Lower lobe of right lung (tissue), 2 donors: ENCODE data around the gene ARPC5L. TPM values are rescaled to one million over a fixed set of nuclear protein-coding genes. Genes with fewer than 3 reads are reported as not detected.

ENCODE experiments used
- ATAC-seq, 2 donors: fragments of 200-7000 bp; cut with Tn5 transposase; one replicate each; pipeline ENCODE4 v1.9.1; 2020 to 2022; ENCODE audit warnings: mild to moderate bottlenecking in 2 of 2, moderate library complexity in 2 of 2
- DNase-seq: peaks from one replicate; pipeline ENCODE4 v3.0.0-alpha.2; 2020
- H3K27ac ChIP-seq: fragments of 200-600 bp; one replicate; pipeline ENCODE4 v1.8.0; 2022
- H3K27me3 ChIP-seq: fragments of 200-600 bp; one replicate; pipeline ENCODE4 v1.8.0; 2022; ENCODE audit warnings: low read depth
- H3K36me3 ChIP-seq: fragments of 200-600 bp; one replicate; pipeline ENCODE4 v1.8.0; 2022; ENCODE audit warnings: mild to moderate bottlenecking
- H3K4me1 ChIP-seq: fragments of 200-600 bp; one replicate; pipeline ENCODE4 v1.8.0; 2022
- H3K4me3 ChIP-seq: fragments of 200-600 bp; one replicate; pipeline ENCODE4 v1.8.0; 2022; ENCODE audit warnings: mild to moderate bottlenecking
- H3K9me3 ChIP-seq: fragments of 200-600 bp; one replicate; pipeline ENCODE4 v1.8.0; 2022
- intact Hi-C: fragments of 100-400 bp; cut with DNase I; formaldehyde crosslinking; loops from one replicate; pipeline ENCODE4 v1.11.0; 2022
- total RNA-seq: library from RNA; stranded (reverse); fragmentation: NEBNext Ultra II Directional; extraction: Animal tissue kit (Norgen Biotek cat#: 25700); gene quantifications from one replicate; pipeline ENCODE4 v1.2.1, GENCODE V29; 2021
- TF ChIP-seq, protein P1 (sequence below): fragments of 200-600 bp; IDR thresholded peaks from one replicate; pipeline ENCODE4 v1.8.0; 2022; ENCODE audit warnings: antibody characterized with exemption, mild to moderate bottlenecking
- donor health status: DM: no; HTN: yes; CAD: no; lungs with severe emphysema.

Gene ARPC5L
- total RNA-seq, 1 donor from 2014 or later, result 33.2 TPM

GRCh38 chr9:124873664-124874063, 11.7 kb downstream of the ARPC5L start:
- intact Hi-C loops, result no loop called here
- Histone ChIP-seq H3K36me3 (peaks cover 54% of the 10 kb centered on the region), H3K27me3 (no peaks in the 10 kb centered on the region), H3K4me1 (peaks cover 46% of the 10 kb centered on the region), H3K4me3 (no peak overlapping the region), H3K9me3 (no peaks in the 10 kb centered on the region), H3K27ac (no peak overlapping the region)
- no peak for DNase-seq
- TF ChIP-seq, protein P1, sequence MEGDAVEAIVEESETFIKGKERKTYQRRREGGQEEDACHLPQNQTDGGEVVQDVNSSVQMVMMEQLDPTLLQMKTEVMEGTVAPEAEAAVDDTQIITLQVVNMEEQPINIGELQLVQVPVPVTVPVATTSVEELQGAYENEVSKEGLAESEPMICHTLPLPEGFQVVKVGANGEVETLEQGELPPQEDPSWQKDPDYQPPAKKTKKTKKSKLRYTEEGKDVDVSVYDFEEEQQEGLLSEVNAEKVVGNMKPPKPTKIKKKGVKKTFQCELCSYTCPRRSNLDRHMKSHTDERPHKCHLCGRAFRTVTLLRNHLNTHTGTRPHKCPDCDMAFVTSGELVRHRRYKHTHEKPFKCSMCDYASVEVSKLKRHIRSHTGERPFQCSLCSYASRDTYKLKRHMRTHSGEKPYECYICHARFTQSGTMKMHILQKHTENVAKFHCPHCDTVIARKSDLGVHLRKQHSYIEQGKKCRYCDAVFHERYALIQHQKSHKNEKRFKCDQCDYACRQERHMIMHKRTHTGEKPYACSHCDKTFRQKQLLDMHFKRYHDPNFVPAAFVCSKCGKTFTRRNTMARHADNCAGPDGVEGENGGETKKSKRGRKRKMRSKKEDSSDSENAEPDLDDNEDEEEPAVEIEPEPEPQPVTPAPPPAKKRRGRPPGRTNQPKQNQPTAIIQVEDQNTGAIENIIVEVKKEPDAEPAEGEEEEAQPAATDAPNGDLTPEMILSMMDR, result no peak
- ATAC-seq, result no peak

GRCh38 chr9:124875501-124875900, 13.6 kb downstream of the ARPC5L start:
- DNase-seq, result no peak
- Histone ChIP-seq H3K4me1 (peaks cover 37% of the 10 kb centered on the region), H3K9me3 (no peaks in the 10 kb centered on the region), H3K36me3 (peaks cover 72% of the 10 kb centered on the region), H3K4me3 (no peak overlapping the region), H3K27me3 (no peaks in the 10 kb centered on the region), H3K27ac (no peak overlapping the region)
- no peak for ATAC-seq
- TF ChIP-seq, protein P1, result no peak
- intact Hi-C loops, result no loop called here

- DNase-seq, result no peak
- peaks cover 89% of the 10 kb centered on the region for H3K36me3 ChIP-seq
- intact Hi-C loops, result no loop called here
- no peak for ATAC-seq
- H3K4me3 ChIP-seq, result no peak overlapping the region
- H3K9me3 ChIP-seq, result no peaks in the 10 kb centered on the region
- no peaks in the 10 kb centered on the region for H3K27me3 ChIP-seq
- H3K4me1 ChIP-seq, result peaks cover 20% of the 10 kb centered on the region
- H3K27ac ChIP-seq, result no peak overlapping the region
- TF ChIP-seq, protein P1, result no peak
Measured at GRCh38 chr9:124877021-124877782, 15.3 kb downstream of the ARPC5L start.

DNA sequence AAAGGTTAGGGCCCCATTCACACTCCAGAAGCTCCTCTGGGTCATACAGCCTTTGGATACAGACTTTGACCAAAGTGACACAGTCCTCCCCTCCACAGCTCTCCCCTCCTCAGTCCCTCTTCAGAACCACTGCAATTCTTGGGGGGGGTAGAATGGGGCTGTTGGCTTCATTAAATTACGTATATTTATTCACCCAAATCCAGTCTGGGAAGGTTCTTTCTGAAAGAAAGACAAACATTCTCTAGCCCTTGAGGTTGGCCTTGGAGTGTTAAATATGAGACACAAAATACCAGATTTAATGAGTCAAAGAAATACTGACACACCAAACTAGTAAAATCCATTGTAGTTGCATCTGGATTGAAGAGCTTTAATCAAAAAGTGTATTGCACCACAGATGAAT, 16.1 kb downstream of the ARPC5L start:
- peaks cover 12% of the 10 kb centered on the region for H3K4me1 ChIP-seq
- TF ChIP-seq, protein P1, result no peak
- no peak overlapping the region for H3K4me3 ChIP-seq
- intact Hi-C loops, result no loop called here
- no peak for DNase-seq
- peaks cover 98% of the 10 kb centered on the region for H3K36me3 ChIP-seq
- no peaks in the 10 kb centered on the region for H3K9me3 ChIP-seq
- peak in 1 of 2 donors; percentile 41 for ATAC-seq
- no peaks in the 10 kb centered on the region for H3K27me3 ChIP-seq
- no peak overlapping the region for H3K27ac ChIP-seq

- no peak overlapping the region for H3K27ac ChIP-seq
- no peaks in the 10 kb centered on the region for H3K9me3 ChIP-seq
- no peak for DNase-seq
- H3K4me3 ChIP-seq, result no peak overlapping the region
- ATAC-seq, result no peak
- TF ChIP-seq, protein P1, result no peak
- H3K27me3 ChIP-seq, result no peaks in the 10 kb centered on the region
- intact Hi-C loops, result no loop called here
- peaks cover 7% of the 10 kb centered on the region for H3K4me1 ChIP-seq
- H3K36me3 ChIP-seq, result peaks cover 98% of the 10 kb centered on the region
Measured at GRCh38 chr9:124878518-124878917, 16.6 kb downstream of the ARPC5L start.
